Uterus (tissue), 4 donors: ENCODE measurements around the gene OSBPL2. TPM values are rescaled to one million over a fixed set of nuclear protein-coding genes. Genes with fewer than 3 reads are reported as not detected.

ENCODE experiments used
- DNase-seq, 2 donors: peaks; one replicate each; pipeline ENCODE4 v3.0.0-alpha.2; 2019 to 2020
- H3K27ac ChIP-seq, 2 donors: fragments of 200-600 bp; sonication (generic); 1 replicate in 1 of 2; 2 replicates in 1 of 2; pipeline ENCODE4 v1.5.1; 2016 to 2018
- H3K27me3 ChIP-seq, 2 donors: fragments of 200-600 bp; sonication (generic); one replicate each; pipeline ENCODE4 v1.5.1; 2018 to 2019; ENCODE audit warnings: control low read depth in 1 of 2
- H3K36me3 ChIP-seq, 2 donors: fragments of 200-600 bp; sonication (generic); one replicate each; pipeline ENCODE4 v1.5.1; 2019; ENCODE audit warnings: control low read depth in 1 of 2
- H3K4me1 ChIP-seq, 2 donors: fragments of 200-600 bp; sonication (generic); one replicate each; pipeline ENCODE4 v1.5.1; 2018 to 2019; ENCODE audit warnings: control low read depth in 1 of 2
- H3K4me3 ChIP-seq, 2 donors: fragments of 200-600 bp; sonication (generic); 1 replicate in 1 of 2; 2 replicates in 1 of 2; pipeline ENCODE4 v1.5.1; 2018 to 2019; ENCODE audit warnings: mild to moderate bottlenecking in 1 of 2
- H3K9me3 ChIP-seq, 2 donors: fragments of 200-600 bp; sonication (generic); one replicate each; pipeline ENCODE4 v1.5.1; 2019; ENCODE audit warnings: control low read depth in 1 of 2
- POLR2A ChIP-seq, 2 donors: fragments of 450-650 bp; IDR thresholded peaks; one replicate each; pipeline ENCODE4 v1.6.1; 2016; ENCODE audit warnings: antibody characterized with exemption in 2 of 2, mild to moderate bottlenecking in 1 of 2, moderate library complexity in 1 of 2
- intact Hi-C: fragments of 100-400 bp; cut with DNase I; formaldehyde crosslinking; loops from one replicate; pipeline ENCODE4 v1.15.1; 2023; ENCODE audit warnings: low total_unique reads
- total RNA-seq, 4 donors: library from RNA; depleted of rRNA in 3 of 4; stranded (reverse); fragments of >200 nt in 3 of 4; gene quantifications; one replicate each; pipeline versions ENCODE4 v1.1.0 to v1.2.4, GENCODE V29; 2014 to 2023
- TF ChIP-seq, protein P1 (sequence below), 4 experiments: fragments of 200-600 bp in 2 of 4; fragments of 450-650 bp in 2 of 4; sonication (generic) in 2 of 4; IDR thresholded peaks; one replicate each; pipeline ENCODE4 v1.5.1; 2016 to 2019; ENCODE audit warnings: antibody characterized with exemption in 4 of 4, mild to moderate bottlenecking in 2 of 4, moderate library complexity in 1 of 4
- donor health status: DM: yes; HTN: yes; CAD: no.

The OSBPL2 gene
- total RNA-seq, 4 donors from 2014 or later, result 12.3 to 55.9 (median 33.4) TPM

DNA sequence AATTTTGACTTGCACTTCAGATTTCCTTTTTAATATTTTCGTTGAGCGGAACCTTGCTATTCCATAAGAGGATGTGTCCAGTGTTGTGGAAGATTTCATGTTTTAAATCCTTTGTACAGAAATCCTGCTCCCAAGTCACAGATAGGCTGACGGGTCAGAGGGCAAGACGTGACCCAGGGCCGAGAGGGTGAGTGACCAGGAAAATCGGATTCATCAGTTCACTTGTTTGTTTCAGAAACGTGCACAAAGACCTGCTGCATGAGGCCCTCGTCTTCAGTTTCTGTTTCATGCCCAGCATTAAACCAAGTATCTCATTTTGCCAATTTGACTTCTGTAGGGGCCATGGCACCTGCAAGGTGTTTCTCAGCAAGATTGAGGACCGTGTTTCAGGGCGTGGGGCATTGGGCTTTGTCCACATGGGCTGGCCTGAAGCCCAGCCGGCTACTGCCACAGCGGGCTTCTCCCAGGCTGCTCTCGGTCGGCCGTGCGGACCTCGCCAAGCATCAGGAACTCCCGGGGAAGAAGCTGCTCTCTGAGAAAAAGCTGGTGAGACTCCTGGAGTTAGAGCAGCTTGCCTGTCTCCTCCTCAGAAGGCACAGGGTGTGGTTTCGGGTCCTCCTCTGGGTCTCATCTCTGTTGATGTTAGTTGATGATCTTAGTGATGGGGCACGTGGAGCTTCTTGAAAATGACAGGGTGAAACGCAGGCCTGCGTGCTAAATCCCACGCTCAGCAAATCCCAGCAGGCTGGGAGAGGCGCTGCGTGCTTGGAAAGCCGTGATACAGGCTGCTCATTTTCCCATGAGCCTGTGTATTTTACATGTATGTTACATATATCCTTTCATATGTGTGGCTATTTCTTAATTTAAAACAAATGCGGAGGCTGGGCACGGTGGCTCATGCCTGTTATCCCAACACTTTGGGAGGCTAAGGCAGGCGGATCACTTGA, 45.0 kb upstream of the OSBPL2 start:
- no peak for TF ChIP-seq POLR2A (IDR thresholded peaks at IDR 0.05)
- TF ChIP-seq, protein P1, sequence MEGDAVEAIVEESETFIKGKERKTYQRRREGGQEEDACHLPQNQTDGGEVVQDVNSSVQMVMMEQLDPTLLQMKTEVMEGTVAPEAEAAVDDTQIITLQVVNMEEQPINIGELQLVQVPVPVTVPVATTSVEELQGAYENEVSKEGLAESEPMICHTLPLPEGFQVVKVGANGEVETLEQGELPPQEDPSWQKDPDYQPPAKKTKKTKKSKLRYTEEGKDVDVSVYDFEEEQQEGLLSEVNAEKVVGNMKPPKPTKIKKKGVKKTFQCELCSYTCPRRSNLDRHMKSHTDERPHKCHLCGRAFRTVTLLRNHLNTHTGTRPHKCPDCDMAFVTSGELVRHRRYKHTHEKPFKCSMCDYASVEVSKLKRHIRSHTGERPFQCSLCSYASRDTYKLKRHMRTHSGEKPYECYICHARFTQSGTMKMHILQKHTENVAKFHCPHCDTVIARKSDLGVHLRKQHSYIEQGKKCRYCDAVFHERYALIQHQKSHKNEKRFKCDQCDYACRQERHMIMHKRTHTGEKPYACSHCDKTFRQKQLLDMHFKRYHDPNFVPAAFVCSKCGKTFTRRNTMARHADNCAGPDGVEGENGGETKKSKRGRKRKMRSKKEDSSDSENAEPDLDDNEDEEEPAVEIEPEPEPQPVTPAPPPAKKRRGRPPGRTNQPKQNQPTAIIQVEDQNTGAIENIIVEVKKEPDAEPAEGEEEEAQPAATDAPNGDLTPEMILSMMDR (IDR thresholded peaks at IDR 0.05), result no peak
- Histone ChIP-seq H3K27me3 (no peaks in the 10 kb centered on the region), H3K27ac (no peak overlapping the region), H3K4me1 (no peaks in the 10 kb centered on the region), H3K4me3 (no peak overlapping the region), H3K36me3 (no peaks in the 10 kb centered on the region), H3K9me3 (no peaks in the 10 kb centered on the region)
- intact Hi-C loops, result no loop called here
- no peak for DNase-seq

DNA sequence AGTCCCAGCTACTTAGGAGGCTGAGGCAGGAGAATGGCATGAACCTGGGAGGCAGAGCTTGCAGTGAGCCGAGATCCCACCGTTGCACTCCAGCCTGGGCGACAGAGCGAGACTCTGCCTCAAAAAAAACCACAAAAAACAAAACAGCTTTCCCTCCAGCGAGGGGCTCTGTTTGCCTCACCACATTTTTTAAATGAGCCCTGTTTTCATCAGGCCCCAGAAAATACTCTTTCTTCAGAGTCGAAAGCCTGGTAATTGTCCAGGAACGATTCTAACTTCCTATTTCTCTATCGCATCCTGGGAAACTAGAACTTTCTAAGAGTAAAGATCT, 43.3 kb upstream of the OSBPL2 start:
- Histone ChIP-seq H3K9me3 (no peaks in the 10 kb centered on the region), H3K4me1 (no peaks in the 10 kb centered on the region), H3K27ac (no peak overlapping the region), H3K27me3 (no peaks in the 10 kb centered on the region), H3K36me3 (no peaks in the 10 kb centered on the region), H3K4me3 (no peak overlapping the region)
- DNase-seq, result no peak
- TF ChIP-seq POLR2A (IDR thresholded peaks at IDR 0.05), result no peak
- TF ChIP-seq, protein P1 (IDR thresholded peaks at IDR 0.05), result no peak
- intact Hi-C loops, result no loop called here

DNA sequence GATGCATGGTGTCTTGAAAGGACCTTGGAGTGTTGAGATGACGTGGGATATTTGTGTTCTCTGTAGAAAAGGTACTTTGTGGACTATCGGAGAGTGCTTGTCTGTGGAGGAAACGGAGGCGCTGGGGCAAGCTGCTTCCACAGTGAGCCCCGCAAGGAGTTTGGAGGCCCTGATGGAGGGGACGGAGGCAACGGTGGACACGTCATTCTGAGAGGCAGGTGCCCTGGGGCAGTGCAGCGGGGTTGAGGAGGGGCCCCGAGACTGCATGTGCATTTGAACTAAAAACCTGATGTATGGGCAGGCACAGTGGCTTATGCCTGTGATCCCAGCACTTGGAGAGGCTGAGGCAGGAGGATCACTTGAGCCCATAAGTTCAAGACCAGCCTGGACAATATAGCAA, 42.6 kb upstream of the OSBPL2 start:
- no peaks in the 10 kb centered on the region for H3K36me3 ChIP-seq
- no peak overlapping the region for H3K4me3 ChIP-seq
- H3K27me3 ChIP-seq, result no peaks in the 10 kb centered on the region
- no peak for TF ChIP-seq POLR2A (IDR thresholded peaks at IDR 0.05)
- TF ChIP-seq, protein P1 (IDR thresholded peaks at IDR 0.05), result no peak
- H3K27ac ChIP-seq, result no peak overlapping the region
- no peak for DNase-seq
- no peaks in the 10 kb centered on the region for H3K4me1 ChIP-seq
- H3K9me3 ChIP-seq, result no peaks in the 10 kb centered on the region
- intact Hi-C loops, result no loop called here

DNA sequence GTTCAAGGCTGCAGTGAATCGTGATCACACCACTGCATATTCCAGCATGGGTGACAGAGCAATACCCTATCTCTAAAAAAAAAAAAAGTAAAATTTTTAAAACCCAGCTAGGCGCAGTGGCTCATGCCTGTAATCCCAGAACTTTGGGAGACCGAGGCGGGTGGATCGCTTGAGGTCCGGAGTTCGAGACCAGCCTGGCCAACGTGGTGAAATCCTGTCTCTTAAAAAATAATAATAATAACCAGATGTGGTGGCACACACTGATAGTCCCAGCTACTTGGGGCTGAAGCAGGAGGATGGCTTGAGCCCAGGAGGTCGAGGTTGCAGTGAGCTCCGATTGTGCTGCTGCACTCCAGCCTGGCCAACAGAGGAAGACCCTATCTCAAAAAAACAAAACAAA, 42.0 kb upstream of the OSBPL2 start:
- Histone ChIP-seq H3K27ac (no peak overlapping the region), H3K4me1 (no peaks in the 10 kb centered on the region), H3K36me3 (no peaks in the 10 kb centered on the region), H3K27me3 (no peaks in the 10 kb centered on the region), H3K4me3 (no peak overlapping the region), H3K9me3 (no peaks in the 10 kb centered on the region)
- intact Hi-C loops, result no loop called here
- no peak for DNase-seq
- TF ChIP-seq, protein P1 (IDR thresholded peaks at IDR 0.05), result no peak
- no peak for TF ChIP-seq POLR2A (IDR thresholded peaks at IDR 0.05)

DNA sequence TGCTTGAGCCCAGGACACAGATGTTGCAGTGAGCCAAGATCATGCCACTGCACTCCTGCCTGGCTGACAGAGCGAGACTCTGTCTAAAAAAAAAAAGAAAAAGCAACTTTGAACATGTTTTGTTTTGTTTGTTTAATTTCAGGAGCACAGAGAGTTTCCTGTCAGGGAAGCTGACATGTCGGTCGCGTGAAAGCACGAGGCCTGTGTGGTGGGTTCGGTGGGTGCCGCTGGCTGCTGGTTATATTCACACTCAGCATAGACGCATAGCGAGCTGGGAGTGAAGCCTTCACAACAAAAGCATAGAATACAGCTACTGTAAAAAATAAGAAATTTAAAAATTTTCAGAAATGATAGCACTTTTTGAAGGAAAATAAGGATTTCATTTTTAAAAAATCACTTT, 41.0 kb upstream of the OSBPL2 start:
- no peak overlapping the region for H3K4me3 ChIP-seq
- H3K36me3 ChIP-seq, result no peaks in the 10 kb centered on the region

More for the DNA sequence above, 41.0 kb upstream of the OSBPL2 start:
- Histone ChIP-seq H3K4me1 (no peaks in the 10 kb centered on the region), H3K9me3 (no peaks in the 10 kb centered on the region), H3K27me3 (no peaks in the 10 kb centered on the region), H3K27ac (no peak overlapping the region)
- intact Hi-C loops, result no loop called here
- TF ChIP-seq, protein P1 (IDR thresholded peaks at IDR 0.05), result no peak
- TF ChIP-seq POLR2A (IDR thresholded peaks at IDR 0.05), result no peak
- DNase-seq, result no peak
